DMS153 treated with DMSO at 0.1 percent for 48 hours (cell line): ENCODE data around the gene LDHD.

ENCODE experiments used
- DNase-seq: peaks from one replicate; lab custom pipeline; 2025; ENCODE audit not compliant: unreplicated experiment; lab: John Stamatoyannopoulos, UW

Gene LDHD

GRCh38 chr16:75083813-75084212 lies 32.8 kb downstream of the LDHD start:
- DNase-seq = no peak

GRCh38 chr16:75081179-75081859 lies 35.3 kb downstream of the LDHD start:
- no peak for DNase-seq

- DNase-seq = no peak
These were observed 36.2 kb downstream of the LDHD start for GRCh38 chr16:75080205-75081029.

DNA sequence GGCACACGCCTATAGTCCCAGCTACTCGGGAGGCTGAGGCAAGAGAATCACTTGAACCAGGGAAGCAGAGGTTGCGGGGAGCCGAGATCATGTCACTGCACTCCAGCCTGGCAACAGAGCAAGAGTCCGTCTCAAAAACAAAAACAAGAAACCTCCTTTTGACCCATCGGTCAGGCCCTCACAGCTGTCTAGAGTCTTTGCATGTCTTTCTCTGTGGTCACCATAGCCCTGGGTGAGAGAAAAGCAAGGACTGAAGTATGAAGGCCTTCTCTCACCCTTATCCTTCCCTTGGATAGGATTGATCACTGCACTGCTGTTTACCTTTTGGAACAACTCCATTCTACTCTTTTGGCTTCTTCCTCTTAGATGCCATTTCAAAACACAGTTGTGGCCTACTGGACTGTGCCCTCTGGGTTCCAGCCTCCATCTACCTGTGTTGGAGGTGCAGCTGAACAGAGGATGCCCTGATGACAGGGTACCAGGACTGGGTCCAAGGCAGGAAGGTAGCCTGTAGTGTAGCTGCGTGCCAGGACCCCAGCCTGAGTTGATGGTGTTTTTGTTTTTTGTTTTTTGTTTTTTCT lies 37.1 kb downstream of the LDHD start:
- DNase-seq = no peak

DNA sequence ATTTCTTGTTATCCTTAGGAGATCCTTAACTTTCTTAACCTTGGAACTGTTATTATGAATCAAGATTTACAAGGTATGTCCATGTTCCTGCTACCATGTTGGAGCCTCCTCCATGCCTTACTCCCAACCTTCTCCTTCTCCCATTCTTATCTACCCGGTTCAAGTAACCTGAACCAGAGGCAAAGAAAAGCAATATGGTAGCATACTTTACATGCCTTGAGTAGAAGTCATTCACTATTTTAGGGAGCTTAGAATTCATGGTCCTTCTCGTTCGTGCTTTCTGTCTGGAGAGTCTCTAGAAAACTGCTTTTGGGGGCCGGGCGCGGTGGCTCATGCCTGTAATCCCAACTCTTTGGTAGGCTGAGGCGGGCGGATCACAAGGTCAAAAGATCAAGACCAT lies 37.7 kb downstream of the LDHD start:
- DNase-seq = no peak

GRCh38 chr16:75075688-75076268 lies 40.8 kb downstream of the LDHD start:
- no peak for DNase-seq

DNA sequence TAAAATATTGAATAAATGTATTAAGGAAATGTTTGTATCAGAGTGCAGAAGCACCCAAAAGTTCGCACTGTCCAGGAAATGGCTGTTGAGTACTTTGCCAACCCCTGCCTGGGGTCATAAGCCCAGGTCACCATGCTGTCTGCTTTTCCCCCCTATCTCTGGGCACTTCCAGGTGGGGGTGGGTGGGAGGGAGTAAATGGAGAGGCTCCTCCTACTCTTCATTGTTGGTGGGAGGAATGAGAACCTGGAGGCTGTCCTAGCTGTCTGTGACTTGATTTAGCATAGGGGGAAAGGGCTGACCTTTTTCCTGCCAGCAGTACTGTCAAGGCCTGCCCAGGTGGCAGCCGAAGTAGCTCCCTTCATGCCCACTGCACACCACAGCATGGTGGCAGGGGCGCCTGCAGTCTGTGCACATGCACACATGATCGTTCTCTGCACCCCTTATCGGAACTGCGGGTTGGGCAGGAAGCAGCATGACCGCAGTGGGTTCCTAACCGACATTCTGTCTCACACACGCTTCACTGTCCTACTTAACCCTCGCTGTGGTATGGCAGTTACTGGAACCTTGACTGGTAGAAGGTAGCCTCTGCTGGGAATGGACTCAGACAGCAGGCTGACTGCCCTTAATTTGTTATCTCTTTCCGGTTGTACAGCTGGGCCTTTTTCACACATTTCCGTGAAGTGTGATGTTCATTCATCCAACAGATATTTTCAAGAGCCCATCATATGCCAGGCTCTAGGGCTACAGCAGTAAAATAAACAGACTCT lies 41.5 kb downstream of the LDHD start:
- DNase-seq = no peak

GRCh38 chr16:75074304-75074793 lies 42.2 kb downstream of the LDHD start:
- DNase-seq = no peak

DNA sequence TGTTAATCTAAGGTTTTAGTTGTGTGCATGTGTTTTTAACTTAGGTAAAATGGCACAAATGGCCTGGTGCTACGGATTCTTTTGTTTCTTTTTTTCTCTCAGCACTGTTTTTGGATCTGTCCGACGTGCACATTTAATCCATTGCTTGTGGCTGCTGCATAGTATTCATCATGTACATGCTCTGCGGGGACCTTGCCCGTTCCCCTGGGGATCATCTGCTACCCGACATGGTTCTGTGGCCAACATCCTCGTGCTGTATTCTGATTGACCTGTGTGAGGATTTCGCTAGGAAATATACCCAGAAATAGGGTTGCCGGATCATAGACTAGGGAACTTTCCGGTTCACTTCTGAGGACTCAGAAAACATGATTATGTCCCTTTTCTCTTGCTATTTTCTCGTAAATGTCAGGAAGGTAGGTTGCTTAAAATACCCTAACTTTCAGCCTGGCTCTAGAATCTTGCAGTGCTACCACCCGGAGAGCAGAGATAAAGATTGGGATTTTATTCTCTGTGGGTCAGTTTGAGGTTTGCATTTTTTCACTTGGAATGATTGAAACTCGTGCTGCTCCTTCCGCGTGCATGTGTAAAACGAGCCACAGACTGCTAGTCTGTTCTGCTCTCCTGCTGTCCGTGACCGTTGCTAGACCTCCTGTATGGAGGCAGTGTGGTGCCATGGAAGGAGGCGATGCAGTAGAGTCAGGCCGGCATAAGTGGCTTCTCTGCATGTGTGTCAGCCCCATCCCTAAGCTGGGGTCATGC lies 42.9 kb downstream of the LDHD start:
- DNase-seq = no peak

DNA sequence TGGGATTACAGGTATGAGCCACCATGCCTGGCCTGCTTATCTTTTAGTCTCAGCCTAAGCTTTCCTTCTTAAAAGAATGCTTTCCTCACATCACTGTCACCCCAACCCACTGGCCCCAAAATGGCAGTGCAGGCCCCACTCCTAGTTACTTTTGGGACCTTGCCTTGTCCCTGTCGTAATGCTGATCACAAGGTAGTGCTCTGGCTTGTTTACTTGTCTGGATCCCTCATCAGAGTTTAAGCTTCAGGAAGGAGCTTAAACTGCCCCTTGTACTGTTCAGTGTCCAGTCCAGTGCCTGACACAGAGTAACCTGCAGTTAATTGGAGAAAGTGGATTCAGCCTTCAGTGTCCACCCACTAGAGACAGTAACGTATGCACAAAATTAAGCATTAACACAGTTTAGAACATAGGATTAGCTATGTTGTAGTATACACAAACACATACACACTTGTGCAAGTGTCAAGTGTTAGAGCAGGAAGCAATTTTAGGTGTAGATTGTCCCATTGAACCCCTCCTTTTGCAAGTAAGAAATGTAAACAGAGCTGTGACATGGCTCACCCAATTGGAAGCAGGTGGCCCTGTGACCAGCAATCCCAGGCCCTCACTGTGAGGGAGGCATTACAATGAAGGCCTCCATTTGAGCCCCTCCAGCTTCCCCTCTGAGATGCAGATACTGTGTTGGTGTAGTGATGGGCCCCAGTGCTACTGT lies 44.2 kb downstream of the LDHD start:
- no peak for DNase-seq

- no peak for DNase-seq
These were observed 45.0 kb downstream of the LDHD start for GRCh38 chr16:75071621-75072020.

GRCh38 chr16:75070012-75070841 lies 46.4 kb downstream of the LDHD start:
- DNase-seq = no peak

GRCh38 chr16:75068085-75069031 lies 48.2 kb downstream of the LDHD start:
- no peak for DNase-seq

GRCh38 chr16:75066861-75067447 lies 49.6 kb downstream of the LDHD start:
- DNase-seq = no peak

DNA sequence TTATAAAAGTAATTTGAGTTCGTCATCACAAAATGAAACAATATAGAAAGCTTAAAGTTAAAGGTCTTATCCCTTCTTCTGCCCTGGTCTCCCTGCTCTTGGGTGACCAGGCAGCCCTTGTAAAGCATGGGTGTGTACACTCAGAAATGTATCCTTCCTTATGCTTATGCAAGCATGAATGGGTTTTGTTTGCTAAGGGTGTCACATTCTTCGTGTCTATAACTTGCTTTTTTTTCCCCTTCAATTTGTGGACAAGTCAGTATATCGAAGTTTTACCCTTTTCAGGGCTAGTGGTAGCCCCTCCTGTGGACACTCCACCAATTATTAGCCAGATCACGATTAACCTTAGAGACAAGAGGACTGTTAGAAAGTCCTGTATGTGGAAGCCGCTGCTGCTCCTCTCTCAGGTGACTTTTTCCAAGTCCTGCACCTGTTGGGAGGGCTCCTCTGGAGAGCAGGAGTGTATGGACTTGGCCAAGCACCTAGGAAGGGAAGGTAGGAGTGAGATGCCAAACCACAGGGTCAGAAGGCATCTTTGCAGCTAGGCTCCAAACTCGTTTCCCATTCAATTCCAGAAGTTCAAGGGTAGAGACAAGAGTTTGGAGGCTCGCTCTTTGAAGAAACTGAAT lies 50.9 kb downstream of the LDHD start:
- no peak for DNase-seq

DNA sequence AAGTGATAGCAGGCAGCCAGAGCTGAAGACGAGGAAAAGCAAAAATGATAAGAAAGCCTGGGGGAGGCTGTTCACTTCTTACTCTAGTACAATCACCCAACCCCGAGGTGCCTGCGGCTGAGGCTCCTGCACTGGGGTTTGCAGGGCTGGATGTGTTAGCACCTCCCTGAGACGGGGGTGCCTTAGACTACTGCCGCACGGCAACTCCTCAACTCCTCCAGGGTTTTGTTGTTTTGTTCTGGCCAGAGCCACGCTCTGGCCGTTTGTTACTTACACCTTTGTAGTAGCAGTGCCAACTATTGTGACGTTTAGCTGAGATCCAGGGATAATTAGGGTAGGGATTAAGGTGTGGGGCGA lies 51.5 kb downstream of the LDHD start:
- no peak for DNase-seq
